ENCODE measurements around the gene MSI2. TPM values are rescaled to one million over a fixed set of nuclear protein-coding genes. Genes with fewer than 3 reads are reported as not detected.
"Not testable (repeated sequence)": the region's sequence is repeated elsewhere in the genome, so short reads cannot be mapped to it uniquely, and the experiment has no call there.

Gene MSI2
- total and polyA plus RNA-seq, 2 experiments from 2014 or later: 18.9 to 41.8 TPM

- H3K27me3 Mint-ChIP-seq (ENCODE audit: insufficient read depth, low read depth, poor library complexity); H3K27ac Mint-ChIP-seq; H3K36me3 ChIP-seq (ENCODE audit: insufficient read depth); H3K4me2 ChIP-seq; H3K4me1 ChIP-seq (ENCODE audit: insufficient read depth); H3K27me3 ChIP-seq (ENCODE audit: insufficient read depth); H3K36me3 Mint-ChIP-seq (ENCODE audit: low read depth); H3K4me3 Mint-ChIP-seq; H3K79me2 ChIP-seq (replicated peaks; ENCODE audit: insufficient read depth); H3K4me1 Mint-ChIP-seq; H2AFZ ChIP-seq; H3K9me2 ChIP-seq (ENCODE audit: insufficient read depth); ATAC-seq; H3K4me3 ChIP-seq; H3K27ac ChIP-seq (ENCODE audit: low read depth); H3F3A ChIP-seq (replicated peaks; ENCODE audit: low read depth); DNase-seq (ENCODE audit: low spot score); H4K20me1 ChIP-seq (replicated peaks; ENCODE audit: insufficient read depth): not testable (repeated sequence)
- H3K9me3 Mint-ChIP-seq: peaks cover 14% of the 10 kb centered on the region
Observed at GRCh38 chr17:57222422-57222821, 33.9 kb upstream of the MSI2 start.

DNA sequence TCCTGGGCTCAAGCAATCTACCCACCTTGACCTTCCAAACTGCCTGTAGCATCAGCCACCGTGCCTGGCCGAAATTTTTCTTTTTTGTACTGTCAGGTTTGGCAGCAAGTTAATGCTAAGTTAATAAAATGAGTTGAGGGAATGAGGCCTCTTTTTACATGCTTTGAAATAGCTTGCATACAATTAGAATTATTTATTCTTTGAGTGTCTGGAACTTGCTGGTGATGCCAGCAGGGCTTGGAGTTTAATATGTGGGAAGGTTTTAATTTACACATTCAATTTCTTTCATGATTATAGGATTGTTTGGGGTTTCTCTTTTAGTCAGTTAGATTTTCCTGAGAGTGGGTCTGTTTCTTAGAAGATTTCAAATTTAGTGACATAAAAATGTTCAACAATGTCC lies 31.2 kb upstream of the MSI2 start:
- Histone ChIP-seq H3K4me1 (ENCODE audit: insufficient read depth) (no peaks in the 10 kb centered on the region), H3K79me2 (replicated peaks; ENCODE audit: insufficient read depth) (no peaks in the 10 kb centered on the region), H3K36me3 (ENCODE audit: insufficient read depth) (peaks cover 3% of the 10 kb centered on the region; the same call in 1 of the 2 replicates), H4K20me1 (replicated peaks; ENCODE audit: insufficient read depth) (no peaks in the 10 kb centered on the region), H3K9me2 (ENCODE audit: insufficient read depth) (no peaks in the 10 kb centered on the region), H3K4me2 (no peak overlapping the region), H3K27me3 (ENCODE audit: insufficient read depth) (no peaks in the 10 kb centered on the region), H2AFZ (no peak overlapping the region), H3K27ac (ENCODE audit: low read depth) (no peak overlapping the region), H3K4me3 (no peak overlapping the region), H3F3A (replicated peaks; ENCODE audit: low read depth) (no peaks in the 10 kb centered on the region)
- H3K4me3 Mint-ChIP-seq: no peak overlapping the region
- H3K27ac Mint-ChIP-seq: no peak overlapping the region
- H3K27me3 Mint-ChIP-seq (ENCODE audit: insufficient read depth, low read depth, poor library complexity): no peaks in the 10 kb centered on the region
- H3K9me3 Mint-ChIP-seq: peaks cover 14% of the 10 kb centered on the region
- no peaks in the 10 kb centered on the region; the same call in 2 of the 3 replicates for H3K36me3 Mint-ChIP-seq (ENCODE audit: low read depth)
- ATAC-seq: no peak
- no peak for TF ChIP-seq ZNF331 (CRISPR knock-in tag; IDR thresholded peaks at IDR 0.05; ENCODE audit: low read depth)
- TF ChIP-seq EZH2 (IDR thresholded peaks at IDR 0.05; ENCODE audit: low read depth, unreplicated experiment): no peak
- TF ChIP-seq ZNF462 (CRISPR knock-in tag; IDR thresholded peaks at IDR 0.05): no peak
- no peak for TF ChIP-seq POLR2AphosphoS5 (IDR thresholded peaks at IDR 0.05; ENCODE audit: low read depth)
- TF ChIP-seq STAT1 (IDR thresholded peaks at IDR 0.05; ENCODE audit: unreplicated experiment): no peak
- no peak for TF ChIP-seq NANOG (IDR thresholded peaks at IDR 0.05; ENCODE audit: borderline replicate concordance)
- TF ChIP-seq CTCF (conservative IDR thresholded peaks at IDR 0.05; ENCODE audit: low read depth in 2 of 2): no peak
- no peak for DNase-seq (ENCODE audit: low spot score)
- H3K4me1 Mint-ChIP-seq: no peaks in the 10 kb centered on the region

Data from GM23338 (cell line).